HG02642 (cell line): Measurements from ENCODE around the gene KCNIP4.

Source experiments
- ATAC-seq: cut with Tn5 transposase; IDR thresholded peaks from one replicate; pipeline ENCODE4 v1.9.1; 2021; ENCODE audit warnings: mild to moderate bottlenecking; ENCODE audit not compliant: unreplicated experiment, poor library complexity

Gene KCNIP4

GRCh38 chr4:21013501-21013900, 935.1 kb downstream of the KCNIP4 start:
- no peak for ATAC-seq

- ATAC-seq = no peak
Observed at GRCh38 chr4:21012851-21013331, 935.7 kb downstream of the KCNIP4 start.

- ATAC-seq = no peak
Observed at GRCh38 chr4:21011106-21011505, 937.5 kb downstream of the KCNIP4 start.

- ATAC-seq = no peak
Observed at GRCh38 chr4:21009956-21010355, 938.6 kb downstream of the KCNIP4 start.

- no peak for ATAC-seq
Observed at GRCh38 chr4:21005647-21006046, 942.9 kb downstream of the KCNIP4 start.

- ATAC-seq = no peak
Observed at GRCh38 chr4:21002976-21003375, 945.6 kb downstream of the KCNIP4 start.

GRCh38 chr4:21002286-21002685, 946.3 kb downstream of the KCNIP4 start:
- ATAC-seq = no peak

GRCh38 chr4:21001490-21001889, 947.1 kb downstream of the KCNIP4 start:
- ATAC-seq = no peak

- ATAC-seq = no peak
Observed at GRCh38 chr4:20997886-20998285, 950.7 kb downstream of the KCNIP4 start.

GRCh38 chr4:20995610-20996009, 953.0 kb downstream of the KCNIP4 start:
- ATAC-seq = no peak

- no peak for ATAC-seq
Observed at GRCh38 chr4:20995015-20995414, 953.6 kb downstream of the KCNIP4 start.

- ATAC-seq = no peak
Observed at GRCh38 chr4:20992002-20992401, 956.6 kb downstream of the KCNIP4 start.

- ATAC-seq = no peak
Observed at GRCh38 chr4:20987191-20987590, 961.4 kb downstream of the KCNIP4 start.

GRCh38 chr4:20984576-20984836, 964.1 kb downstream of the KCNIP4 start:
- ATAC-seq = no peak

GRCh38 chr4:20983763-20984575, 964.6 kb downstream of the KCNIP4 start:
- ATAC-seq = no peak

- ATAC-seq = no peak
Observed at GRCh38 chr4:20982544-20982943, 966.0 kb downstream of the KCNIP4 start.

GRCh38 chr4:20960291-20960690, 988.3 kb downstream of the KCNIP4 start:
- ATAC-seq = no peak

GRCh38 chr4:20954541-20954940, 994.0 kb downstream of the KCNIP4 start:
- ATAC-seq = no peak

GRCh38 chr4:20944961-20945360, 1003.6 kb downstream of the KCNIP4 start:
- ATAC-seq = no peak

- no peak for ATAC-seq
Observed at GRCh38 chr4:20944451-20944850, 1004.1 kb downstream of the KCNIP4 start.

GRCh38 chr4:20938204-20938603, 1010.4 kb downstream of the KCNIP4 start:
- no peak for ATAC-seq

- no peak for ATAC-seq
Observed at GRCh38 chr4:20926529-20926928, 1022.0 kb downstream of the KCNIP4 start.
